22Rv1 (cell line): ENCODE measurements around the gene PCDHGA4.

Experiments used
- ZFX ChIP-seq: fragments of 450-650 bp; IDR thresholded peaks from 2 replicates; pipeline ENCODE4 v1.6.1; 2017; ENCODE audit warnings: antibody characterized with exemption, borderline replicate concordance
- TF ChIP-seq, protein P1 (sequence below): fragments of 450-650 bp; IDR thresholded peaks from 2 replicates; pipeline ENCODE4 v1.5.1; 2017; ENCODE audit warnings: mild to moderate bottlenecking

DNA sequence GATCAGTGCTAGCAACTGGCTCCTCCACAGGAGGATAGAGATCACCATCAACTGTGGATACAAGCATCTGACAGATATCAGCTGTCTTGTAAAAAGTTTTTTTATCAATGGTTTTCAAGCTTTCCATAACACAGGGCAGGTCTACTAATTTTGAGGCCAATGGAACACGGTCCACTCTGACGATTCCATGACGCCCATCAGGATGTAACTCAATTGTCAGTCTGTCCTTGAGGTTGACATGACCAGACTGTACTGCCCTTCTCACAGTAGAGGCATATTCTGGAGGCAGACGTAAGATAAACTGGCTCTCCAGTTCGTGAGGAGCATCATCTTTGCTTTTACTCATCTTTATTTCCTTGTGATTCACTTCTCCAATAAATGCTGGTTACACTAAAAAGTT lies 35.1 kb upstream of the PCDHGA4 start:
- TF ChIP-seq, protein P1, sequence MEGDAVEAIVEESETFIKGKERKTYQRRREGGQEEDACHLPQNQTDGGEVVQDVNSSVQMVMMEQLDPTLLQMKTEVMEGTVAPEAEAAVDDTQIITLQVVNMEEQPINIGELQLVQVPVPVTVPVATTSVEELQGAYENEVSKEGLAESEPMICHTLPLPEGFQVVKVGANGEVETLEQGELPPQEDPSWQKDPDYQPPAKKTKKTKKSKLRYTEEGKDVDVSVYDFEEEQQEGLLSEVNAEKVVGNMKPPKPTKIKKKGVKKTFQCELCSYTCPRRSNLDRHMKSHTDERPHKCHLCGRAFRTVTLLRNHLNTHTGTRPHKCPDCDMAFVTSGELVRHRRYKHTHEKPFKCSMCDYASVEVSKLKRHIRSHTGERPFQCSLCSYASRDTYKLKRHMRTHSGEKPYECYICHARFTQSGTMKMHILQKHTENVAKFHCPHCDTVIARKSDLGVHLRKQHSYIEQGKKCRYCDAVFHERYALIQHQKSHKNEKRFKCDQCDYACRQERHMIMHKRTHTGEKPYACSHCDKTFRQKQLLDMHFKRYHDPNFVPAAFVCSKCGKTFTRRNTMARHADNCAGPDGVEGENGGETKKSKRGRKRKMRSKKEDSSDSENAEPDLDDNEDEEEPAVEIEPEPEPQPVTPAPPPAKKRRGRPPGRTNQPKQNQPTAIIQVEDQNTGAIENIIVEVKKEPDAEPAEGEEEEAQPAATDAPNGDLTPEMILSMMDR: no peak
- TF ChIP-seq ZFX: no peak
